K562 (cell line): ENCODE data around the gene ARHGEF40. TPM values are rescaled to one million over a fixed set of nuclear protein-coding genes. Genes with fewer than 3 reads are reported as not detected.

Experiments
- ATAC-seq: fragments of 200-7000 bp; cut with Tn5 transposase; 3 replicates; pipeline ENCODE4 v1.9.1; 2020; ENCODE audit warnings: moderate library complexity
- BruUV-seq: library from RNA; stranded (reverse); fragments of 400-500 nt; replicated peaks from 2 replicates; lab custom pipeline; 2021; lab: Mats Ljungman, UMichigan
- CTCF ChIA-PET: fragments of 300-600 bp; formaldehyde crosslinking; extraction: SDS; loops from one replicate; lab custom pipeline; 2021; ENCODE audit warnings: low intra/inter-chr PET ratio; lab: Yijun Ruan, JAX
- POLR2A ChIA-PET: fragments of 300-600, 350-650 bp; sonication (Branson Sonifier 250); formaldehyde crosslinking; extraction: SDS; loops from one replicate; lab custom pipeline; 2021; ENCODE audit warnings: antibody characterized with exemption, inconsistent platforms; lab: Yijun Ruan, JAX
- DNase-seq, 4 experiments: peaks; one replicate each; pipeline versions ENCODE4 v3.0.0 to v3.0.0-alpha.2; 2011 to 2018; ENCODE audit warnings: low spot score in 3 of 4, mixed read lengths in 3 of 4; ENCODE audit errors: extremely low read depth in 1 of 4
- FAIRE-seq: peaks from 2 replicates; lab custom pipeline; 2011; peaks lifted over from hg19 to GRCh38; lab: Jason Lieb, UNC
- H2AFZ ChIP-seq: 2 replicates; pipeline ENCODE4 v1.6.0; 2011; ENCODE audit warnings: low read depth, low read length, control low read depth, inconsistent platforms
- H3K27ac ChIP-seq: fragments of 200-600 bp; 3 replicates; pipeline ENCODE4 v1.8.0; 2011; ENCODE audit warnings: low read depth, mild to moderate bottlenecking, control low read depth, inconsistent platforms, low read length, moderate library complexity, mixed read lengths; ENCODE audit errors: extremely low read depth
- H3K27me3 ChIP-seq, 2 experiments: fragments of 300-600 bp in 1 of 2; 2 replicates in 1 of 2; 3 replicates in 1 of 2; pipeline versions ENCODE4 v1.6.0 to v1.8.0; 2011; ENCODE audit warnings: inconsistent platforms in 2 of 2, low read length in 2 of 2, mild to moderate bottlenecking in 1 of 2, mixed read lengths in 1 of 2, moderate library complexity in 1 of 2; ENCODE audit not compliant: control insufficient read depth in 2 of 2, insufficient read depth in 2 of 2
- H3K36me3 ChIP-seq: fragments of 300-600 bp; 3 replicates; pipeline ENCODE4 v1.8.0; 2011; ENCODE audit warnings: mild to moderate bottlenecking, low read length, inconsistent platforms; ENCODE audit not compliant: control insufficient read depth, insufficient read depth
- H3K4me1 ChIP-seq, 2 experiments: fragments of 200-600 bp in 1 of 2; replicated peaks in 1 of 2; 2 replicates in 1 of 2; 3 replicates in 1 of 2; pipeline versions ENCODE4 v1.5.1 to v1.8.0; 2011; ENCODE audit warnings: inconsistent platforms in 2 of 2, low read length in 2 of 2, mild to moderate bottlenecking in 1 of 2, mixed read lengths in 1 of 2, moderate library complexity in 1 of 2; ENCODE audit not compliant: control insufficient read depth in 2 of 2, insufficient read depth in 2 of 2
- H3K4me2 ChIP-seq: 2 replicates; pipeline ENCODE4 v1.6.1; 2011; ENCODE audit warnings: low read length, control low read depth, inconsistent platforms, mixed read lengths; ENCODE audit not compliant: insufficient read depth
- H3K4me3 ChIP-seq: fragments of 200-600 bp; sonication (generic), shearing (Covaris generic); 2 replicates; pipeline ENCODE4 v1.5.1; 2016; ENCODE audit warnings: control low read depth, inconsistent platforms
- H3K79me2 ChIP-seq: fragments of 200-600 bp; 3 replicates; pipeline ENCODE4 v1.8.0; 2011; ENCODE audit warnings: low read length, inconsistent platforms; ENCODE audit not compliant: control insufficient read depth, insufficient read depth
- H3K9ac ChIP-seq, 2 experiments: 2 replicates each; pipeline versions ENCODE4 v1.6.0 to v1.6.1; 2011; ENCODE audit warnings: low read depth in 2 of 2, low read length in 2 of 2, control low read depth in 1 of 2, inconsistent platforms in 1 of 2, mild to moderate bottlenecking in 1 of 2, mixed read lengths in 1 of 2; ENCODE audit not compliant: insufficient read depth in 1 of 2
- H3K9me1 ChIP-seq: one replicate; pipeline ENCODE4 v1.6.0; 2011; ENCODE audit warnings: inconsistent platforms, mild to moderate bottlenecking, low read length, moderate library complexity; ENCODE audit not compliant: control insufficient read depth, insufficient read depth
- H3K9me3 ChIP-seq: replicated peaks from 2 replicates; pipeline ENCODE4 v1.5.1; 2011; ENCODE audit warnings: low read depth, low read length, inconsistent platforms; ENCODE audit not compliant: control insufficient read depth, insufficient read depth
- H4K20me1 ChIP-seq: replicated peaks from 2 replicates; pipeline ENCODE4 v1.6.1; 2011; ENCODE audit warnings: low read length, inconsistent platforms, mixed read lengths; ENCODE audit not compliant: control insufficient read depth, insufficient read depth
- FOSL1 ChIP-seq: fragments of 200-800 bp; sonication (Bioruptor generic); conservative IDR thresholded peaks from 2 replicates; pipeline ENCODE4 v1.6.1; 2016; ENCODE audit warnings: missing genetic modification characterization, missing compliant biosample characterization
- NCOA2 ChIP-seq, 2 experiments: fragments of 450-650 bp; IDR thresholded peaks; 2 replicates each; pipeline ENCODE4 v1.6.1; 2018; ENCODE audit warnings: mild to moderate bottlenecking in 2 of 2, moderate library complexity in 1 of 2; ENCODE audit not compliant: partially characterized antibody in 2 of 2
- POLR2AphosphoS5 ChIP-seq: IDR thresholded peaks from 2 replicates; pipeline ENCODE4 v1.6.1; 2011; ENCODE audit warnings: mild to moderate bottlenecking, low read depth, low read length, moderate library complexity; ENCODE audit not compliant: control insufficient read depth, insufficient read depth
- RBM14 ChIP-seq: fragments of 200-400 bp; formaldehyde crosslinking; IDR thresholded peaks from 2 replicates; pipeline ENCODE4 v1.6.1; 2018; ENCODE audit warnings: low read depth, mild to moderate bottlenecking, low read length, moderate library complexity, borderline replicate concordance; ENCODE audit not compliant: insufficient read depth
- ZNF75A ChIP-seq: fragments of 450-650 bp; formaldehyde crosslinking; IDR thresholded peaks from 2 replicates; pipeline ENCODE4 v1.4.0; 2020; ENCODE audit warnings: mild to moderate bottlenecking
- ZNF764 ChIP-seq: fragments of 250-450 bp; sonication (Bioruptor Pico); IDR thresholded peaks from 2 replicates; pipeline ENCODE4 v1.4.0; 2020; ENCODE audit warnings: low read depth, mild to moderate bottlenecking, moderate library complexity
- WGBS: fragments of 100-300 bp; shearing (Covaris generic); methylation state at CpG from one replicate; pipeline ENCODE4 v1.1.6; 2016; ENCODE audit warnings: low coverage, mixed read lengths; ENCODE audit not compliant: insufficient coverage; ENCODE audit errors: missing lambda C conversion rate; 5-methylcytosine and 5-hydroxymethylcytosine counted together
- in situ Hi-C: fragments of 300-500 bp; cut with MboI; formaldehyde crosslinking; loops from 4 replicates; pipeline ENCODE4 v1.15.0; 2018; ENCODE audit warnings: inconsistent platforms, mixed read lengths
- intact Hi-C: fragments of 100-400 bp; cut with micrococcal nuclease; formaldehyde crosslinking; loops from 2 replicates; pipeline ENCODE4 v1.14.2; 2022
- polyA plus RNA-seq, 8 experiments: library from polyadenylated mRNA; depleted of rRNA in 4 of 8; stranded (reverse) in 5 of 8; unstranded in 3 of 8; fragments of >200 nt; fragmentation: Nextera tagmentation in 2 of 8; fragmentation: Illumina TruSeq in 1 of 8; extraction: Ambion mirVana in 2 of 8; extraction: Trizol in 1 of 8; gene quantifications; 2 replicates each; pipeline versions ENCODE4 v1.2.1 to v1.2.3, GENCODE V29; 2011 to 2014; ENCODE audit warnings: inconsistent platforms in 1 of 8, missing spikeins in 1 of 8
- total RNA-seq, 7 experiments: library from RNA; depleted of rRNA in 6 of 7; stranded (reverse); fragments of >200 nt in 6 of 7; fragmentation: Illumina TruSeq in 2 of 7; extraction: Trizol in 2 of 7; gene quantifications; 2 replicates each; pipeline versions ENCODE4 v1.2.1 to v1.2.3, GENCODE V29; 2011 to 2021; ENCODE audit warnings: low replicate concordance in 1 of 7
- TF ChIP-seq, protein P1 (sequence below), 2 experiments: IDR thresholded peaks in 1 of 2; conservative IDR thresholded peaks in 1 of 2; 2 replicates each; pipeline ENCODE4 v1.6.1; 2016; ENCODE audit warnings: low read depth in 2 of 2, mild to moderate bottlenecking in 1 of 2, missing compliant biosample characterization in 1 of 2, missing genetic modification characterization in 1 of 2, moderate library complexity in 1 of 2

The ARHGEF40 gene
- total and polyA plus RNA-seq, 9 of the 15 experiments (the other 6 are each of a cell fraction or from before 2014, with no cell fraction given), result 0.42 to 6.3 (median 3.8) TPM

DNA sequence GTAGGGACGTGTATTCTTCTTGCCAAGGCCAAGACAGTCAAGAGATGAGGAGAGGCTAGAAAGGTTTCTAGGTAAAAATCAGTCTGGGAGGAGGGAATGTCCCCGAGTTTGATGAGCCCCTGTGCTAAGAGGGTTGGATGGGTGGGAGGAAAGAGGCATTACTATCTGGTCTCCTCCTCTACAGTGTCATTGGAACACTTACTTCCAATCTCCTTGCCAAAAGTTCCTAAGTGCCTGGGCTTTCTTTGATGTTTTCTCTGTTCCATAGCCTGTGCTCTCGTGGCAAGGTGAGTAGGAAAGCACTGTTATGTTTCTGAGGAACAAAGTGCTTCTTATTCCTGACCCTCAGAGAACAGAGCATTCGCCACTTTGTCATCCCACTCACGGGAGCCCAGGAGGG, 35.4 kb upstream of the ARHGEF40 start, which contains the start of gene RNASE13:
Gene RNASE13 (minus strand): TSS at position 101 of the 400 bp plus-strand sequence. CDS start 519 bp downstream, outside the sequence.
- BruUV-seq, result no TSS peak
- H3K4me3 ChIP-seq, result no peak within 1 kb of the TSS

More for the DNA sequence above, 35.4 kb upstream of the ARHGEF40 start, which contains the start of gene RNASE13:
- Histone ChIP-seq H2AFZ (no peak within 1 kb of the TSS), H3K4me1 (peaks cover 0 to 14% of the 10 kb centered on the region in 2 experiments; a peak in 3 of 5 replicates), H4K20me1 (no peaks in the 10 kb centered on the region), H3K36me3 (no peaks in the 10 kb centered on the region), H3K9me1 (no peaks in the 10 kb centered on the region), H3K27me3 (no peaks in the 10 kb centered on the region), H3K9me3 (no peaks in the 10 kb centered on the region), H3K79me2 (no peaks in the 10 kb centered on the region), H3K27ac (no peak within 1 kb of the TSS), H3K9ac (no peak within 1 kb of the TSS), H3K4me2 (no peak within 1 kb of the TSS)
- in situ Hi-C loops (no loop called here), intact Hi-C loops (loop anchor here (5.0 kb wide), 1 partner anchor 337 kb away; no protein-coding TSS in a partner anchor)
- ChIA-PET CTCF (no interaction called here), POLR2A (interaction anchor here (0.8 kb wide), 1 partner anchor 24 kb away, joined by 3 read pairs; no protein-coding TSS in a partner anchor)
- TF ChIP-seq FOSL1, result no peak
- no peak for TF ChIP-seq POLR2AphosphoS5
- TF ChIP-seq ZNF764 (CRISPR knock-in tag), result no peak
- TF ChIP-seq ZNF75A, result no peak
- TF ChIP-seq, protein P1, sequence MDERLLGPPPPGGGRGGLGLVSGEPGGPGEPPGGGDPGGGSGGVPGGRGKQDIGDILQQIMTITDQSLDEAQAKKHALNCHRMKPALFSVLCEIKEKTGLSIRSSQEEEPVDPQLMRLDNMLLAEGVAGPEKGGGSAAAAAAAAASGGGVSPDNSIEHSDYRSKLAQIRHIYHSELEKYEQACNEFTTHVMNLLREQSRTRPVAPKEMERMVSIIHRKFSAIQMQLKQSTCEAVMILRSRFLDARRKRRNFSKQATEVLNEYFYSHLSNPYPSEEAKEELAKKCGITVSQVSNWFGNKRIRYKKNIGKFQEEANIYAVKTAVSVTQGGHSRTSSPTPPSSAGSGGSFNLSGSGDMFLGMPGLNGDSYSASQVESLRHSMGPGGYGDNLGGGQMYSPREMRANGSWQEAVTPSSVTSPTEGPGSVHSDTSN (CRISPR knock-in tag; IDR thresholded peaks at IDR 0.05; ENCODE audit: low read depth), result no peak
- TF ChIP-seq, protein P1 (tag; conservative IDR thresholded peaks at IDR 0.05; ENCODE audit: low read depth), result no peak
- no peak for TF ChIP-seq RBM14
- TF ChIP-seq NCOA2 (IDR thresholded peaks at IDR 0.05; ENCODE audit: partially characterized antibody in 2 of 2), result no peak
- WGBS, result 12% methylated on average over 4 of the region's 5 CpGs
- ATAC-seq (no peak), DNase-seq (no peak), FAIRE-seq (no peak)
